ENCODE data around the gene CDH4.

Gene CDH4

GRCh38 chr20:61926796-61927192 is 674.7 kb downstream of the CDH4 start:
- TF ChIP-seq CTCF (IDR thresholded peaks at IDR 0.05; ENCODE audit: low read depth, low read length) = no peak
- H3K4me3 ChIP-seq (ENCODE audit: low read depth, low read length) = no peak overlapping the region

- H3K4me3 ChIP-seq (ENCODE audit: low read depth, low read length) = no peak overlapping the region
- no peak for TF ChIP-seq CTCF (IDR thresholded peaks at IDR 0.05; ENCODE audit: low read depth, low read length)
Measured at GRCh38 chr20:61927193-61927825, 675.2 kb downstream of the CDH4 start.

- no peak overlapping the region for H3K4me3 ChIP-seq (ENCODE audit: low read depth, low read length)
- TF ChIP-seq CTCF (IDR thresholded peaks at IDR 0.05; ENCODE audit: low read depth, low read length) = no peak
Measured at GRCh38 chr20:61927826-61928541, 675.9 kb downstream of the CDH4 start.

GRCh38 chr20:61929561-61929960 is 677.5 kb downstream of the CDH4 start:
- TF ChIP-seq CTCF (IDR thresholded peaks at IDR 0.05; ENCODE audit: low read depth, low read length) = no peak
- H3K4me3 ChIP-seq (ENCODE audit: low read depth, low read length) = no peak overlapping the region

- H3K4me3 ChIP-seq (ENCODE audit: low read depth, low read length) = no peak overlapping the region
- no peak for TF ChIP-seq CTCF (IDR thresholded peaks at IDR 0.05; ENCODE audit: low read depth, low read length)
Measured at GRCh38 chr20:61929971-61930666, 678.1 kb downstream of the CDH4 start.

- H3K4me3 ChIP-seq (ENCODE audit: low read depth, low read length) = no peak overlapping the region
- TF ChIP-seq CTCF (IDR thresholded peaks at IDR 0.05; ENCODE audit: low read depth, low read length) = no peak
Measured at GRCh38 chr20:61930776-61931475, 678.9 kb downstream of the CDH4 start.
